H9 (cell line): ENCODE measurements around the gene COX5A. TPM values are rescaled to one million over a fixed set of nuclear protein-coding genes. Genes with fewer than 3 reads are reported as not detected.

Experiments
- DNase-seq: peaks from one replicate; pipeline ENCODE4 v3.0.0-alpha.2; 2017
- H2AFZ ChIP-seq: one replicate; pipeline ENCODE4 v1.6.1; 2013; ENCODE audit warnings: mild to moderate bottlenecking, low read length, control low read depth, moderate library complexity
- H2AK5ac ChIP-seq: 2 replicates; pipeline ENCODE4 v1.6.1; 2013; ENCODE audit warnings: low read length, control low read depth, mixed read lengths; ENCODE audit not compliant: insufficient read length
- H2BK120ac ChIP-seq: one replicate; pipeline ENCODE4 v1.6.1; 2013; ENCODE audit warnings: low read depth, mild to moderate bottlenecking, low read length, control low read depth, inconsistent platforms; ENCODE audit not compliant: poor library complexity, severe bottlenecking
- H2BK12ac ChIP-seq: 2 replicates; pipeline ENCODE4 v1.6.1; 2013; ENCODE audit warnings: low read length, control low read depth, mixed read lengths, low read depth; ENCODE audit not compliant: insufficient read length
- H2BK15ac ChIP-seq: 2 replicates; pipeline ENCODE4 v1.6.1; 2013; ENCODE audit warnings: low read depth, low read length, control low read depth
- H2BK20ac ChIP-seq: one replicate; pipeline ENCODE4 v1.6.1; 2013; ENCODE audit warnings: low read depth, mild to moderate bottlenecking, low read length, control low read depth, inconsistent platforms; ENCODE audit not compliant: poor library complexity, severe bottlenecking
- H2BK5ac ChIP-seq: 2 replicates; pipeline ENCODE4 v1.6.1; 2013; ENCODE audit warnings: low read length, control low read depth, mixed read lengths; ENCODE audit not compliant: insufficient read length
- H3K14ac ChIP-seq: 2 replicates; pipeline ENCODE4 v1.6.1; 2013; ENCODE audit warnings: low read length, control low read depth; ENCODE audit not compliant: insufficient read depth
- H3K18ac ChIP-seq: 2 replicates; pipeline ENCODE4 v1.6.1; 2013; ENCODE audit warnings: low read depth, mild to moderate bottlenecking, mixed read lengths, low read length, control low read depth; ENCODE audit not compliant: insufficient read length
- H3K23ac ChIP-seq: 2 replicates; pipeline ENCODE4 v1.6.1; 2013; ENCODE audit warnings: low read length, control low read depth, mixed read lengths, low read depth; ENCODE audit not compliant: insufficient read length
- H3K23me2 ChIP-seq: 2 replicates; pipeline ENCODE4 v1.6.1; 2013; ENCODE audit warnings: low read depth, mild to moderate bottlenecking, mixed read lengths, low read length, control low read depth; ENCODE audit not compliant: insufficient read length, poor library complexity, severe bottlenecking
- H3K27ac ChIP-seq: 2 replicates; pipeline ENCODE4 v1.5.1; 2013; ENCODE audit warnings: low read length, control low read depth, mixed read lengths, low read depth; ENCODE audit not compliant: insufficient read length
- H3K27me3 ChIP-seq: 2 replicates; pipeline ENCODE4 v1.6.1; 2013; ENCODE audit warnings: low read length, control low read depth, inconsistent platforms; ENCODE audit not compliant: insufficient read depth
- H3K4ac ChIP-seq: 2 replicates; pipeline ENCODE4 v1.6.1; 2013; ENCODE audit warnings: low read depth, mild to moderate bottlenecking, control low read depth, inconsistent platforms, low read length, moderate library complexity
- H3K4me1 ChIP-seq: 2 replicates; pipeline ENCODE4 v1.6.1; 2013; ENCODE audit warnings: low read length, control low read depth, inconsistent platforms; ENCODE audit not compliant: insufficient read depth
- H3K4me2 ChIP-seq: 2 replicates; pipeline ENCODE4 v1.6.1; 2013; ENCODE audit warnings: low read length, control low read depth, mixed read lengths; ENCODE audit not compliant: insufficient read length, insufficient read depth
- H3K56ac ChIP-seq: 2 replicates; pipeline ENCODE4 v1.6.1; 2013; ENCODE audit warnings: low read depth, mild to moderate bottlenecking, mixed read lengths, low read length, control low read depth; ENCODE audit not compliant: insufficient read length
- H3K79me1 ChIP-seq: 2 replicates; pipeline ENCODE4 v1.6.1; 2013; ENCODE audit warnings: low read depth, mild to moderate bottlenecking, moderate library complexity, low read length, control low read depth, inconsistent platforms; ENCODE audit not compliant: insufficient read depth, poor library complexity, severe bottlenecking
- H3K79me2 ChIP-seq: 2 replicates; pipeline ENCODE4 v1.6.1; 2013; ENCODE audit warnings: low read length, control low read depth, inconsistent platforms; ENCODE audit not compliant: insufficient read depth
- H3K9ac ChIP-seq: 2 replicates; pipeline ENCODE4 v1.6.1; 2013; ENCODE audit warnings: low read length, control low read depth, mixed read lengths; ENCODE audit not compliant: insufficient read length; ENCODE audit errors: extremely low read depth
- H3K9me3 ChIP-seq: one replicate; pipeline ENCODE4 v1.6.1; 2013; ENCODE audit warnings: low read depth, low read length, inconsistent platforms; ENCODE audit not compliant: control insufficient read depth
- H3T11ph ChIP-seq: one replicate; pipeline ENCODE4 v1.6.1; 2013; ENCODE audit warnings: mild to moderate bottlenecking, low read length, control low read depth, inconsistent platforms
- H4K20me1 ChIP-seq: one replicate; pipeline ENCODE4 v1.6.1; 2013; ENCODE audit not compliant: control insufficient read depth, insufficient read length, insufficient read depth
- H4K5ac ChIP-seq: 2 replicates; pipeline ENCODE4 v1.6.1; 2013; ENCODE audit warnings: low read depth, mild to moderate bottlenecking, mixed read lengths, low read length, control low read depth; ENCODE audit not compliant: insufficient read length
- H4K8ac ChIP-seq: replicated peaks from 2 replicates; pipeline ENCODE4 v1.6.1; 2013; ENCODE audit warnings: low read length, control low read depth, mixed read lengths, low read depth; ENCODE audit not compliant: insufficient read length
- H4K91ac ChIP-seq: 2 replicates; pipeline ENCODE4 v1.6.1; 2013; ENCODE audit warnings: low read depth, mild to moderate bottlenecking, moderate library complexity, mixed read lengths, low read length, control low read depth; ENCODE audit not compliant: insufficient read length
- H3K27ac Mint-ChIP-seq, 3 experiments: 2 replicates in 2 of 3; 3 replicates in 1 of 3; pipeline ENCODE4 v1.8.0; 2020 to 2021; ENCODE audit warnings: mixed read lengths in 3 of 3, mild to moderate bottlenecking in 1 of 3, moderate library complexity in 1 of 3
- H3K27me3 Mint-ChIP-seq: 2 replicates; pipeline ENCODE4 v1.8.0; 2021; ENCODE audit warnings: low read depth, mild to moderate bottlenecking, moderate library complexity, mixed read lengths
- H3K36me3 Mint-ChIP-seq, 3 experiments: 2 replicates in 2 of 3; 3 replicates in 1 of 3; pipeline ENCODE4 v1.8.0; 2020 to 2021; ENCODE audit warnings: low read depth in 3 of 3, mixed read lengths in 3 of 3; ENCODE audit not compliant: insufficient read depth in 1 of 3
- H3K4me1 Mint-ChIP-seq, 2 experiments: 2 replicates each; pipeline ENCODE4 v1.8.0; 2020; ENCODE audit warnings: mixed read lengths in 2 of 2
- H3K4me3 Mint-ChIP-seq, 2 experiments: 2 replicates in 1 of 2; 3 replicates in 1 of 2; pipeline ENCODE4 v1.8.0; 2020 to 2021; ENCODE audit warnings: mild to moderate bottlenecking in 2 of 2, mixed read lengths in 2 of 2, moderate library complexity in 1 of 2
- H3K9me3 Mint-ChIP-seq, 2 experiments: 2 replicates in 1 of 2; 3 replicates in 1 of 2; pipeline ENCODE4 v1.8.0; 2020; ENCODE audit warnings: mild to moderate bottlenecking in 2 of 2, mixed read lengths in 2 of 2, moderate library complexity in 1 of 2
- CTCF ChIP-seq: fragments of 200-600 bp; sonication (generic); conservative IDR thresholded peaks from 3 replicates; pipeline ENCODE4 v1.8.0; 2021; ENCODE audit warnings: antibody characterized with exemption, mild to moderate bottlenecking
- WGBS: extraction: QIAGEN DNeasy Blood & Tissue Kit; methylation state at CpG from one replicate; pipeline ENCODE4 v1.1.7; 2013; ENCODE audit warnings: missing lambda C conversion rate, low lambda C conversion rate, mixed read lengths; ENCODE audit not compliant: insufficient read length; ENCODE audit errors: extremely low coverage; 5-methylcytosine and 5-hydroxymethylcytosine counted together
- total RNA-seq: library from RNA; stranded (reverse); gene quantifications from 2 replicates; pipeline ENCODE4 v1.2.1, GENCODE V29; 2021

The COX5A gene
- total RNA-seq, 1 experiment from 2014 or later, result 331 TPM

- H3K4me1 Mint-ChIP-seq, result peaks cover 19 to 23% of the 10 kb centered on the region in 2 experiments
- Histone ChIP-seq H3K9ac (no peak overlapping the region), H3T11ph (no peak overlapping the region), H3K9me3 (no peaks in the 10 kb centered on the region), H4K8ac (no peak overlapping the region), H3K56ac (no peak overlapping the region), H2AK5ac (no peak overlapping the region), H2BK120ac (no peak overlapping the region), H3K18ac (no peak overlapping the region), H4K20me1 (no peaks in the 10 kb centered on the region), H3K23me2 (peaks cover 11% of the 10 kb centered on the region), H3K79me2 (no peaks in the 10 kb centered on the region), H2BK15ac (no peak overlapping the region), H3K4me1 (no peaks in the 10 kb centered on the region), H3K4me2 (no peak overlapping the region), H3K14ac (no peak overlapping the region), H3K23ac (no peak overlapping the region), H4K91ac (no peak overlapping the region), H2BK5ac (no peak overlapping the region), H2BK12ac (no peak overlapping the region), H3K27ac (no peak overlapping the region), H4K5ac (no peak overlapping the region), H2AFZ (no peak overlapping the region), H3K4ac (no peak overlapping the region), H3K27me3 (no peaks in the 10 kb centered on the region), H3K79me1 (no peaks in the 10 kb centered on the region), H2BK20ac (no peak overlapping the region)
- H3K27me3 Mint-ChIP-seq, result no peaks in the 10 kb centered on the region
- no peak overlapping the region for H3K27ac Mint-ChIP-seq
- no peak overlapping the region; a peak in 1 of 5 replicates for H3K4me3 Mint-ChIP-seq
- DNase-seq, result no peak
- no peaks in the 10 kb centered on the region; a peak in 1 of 5 replicates for H3K9me3 Mint-ChIP-seq
- no CpG with 5 or more reads among the region's 3 CpGs for WGBS
- H3K36me3 Mint-ChIP-seq, result peaks cover 15 to 39% (median 36%) of the 10 kb centered on the region in 3 experiments; a peak in 6 of 7 replicates
- no peak for TF ChIP-seq CTCF
Observed at GRCh38 chr15:74892313-74892712, 45.6 kb downstream of the COX5A start.
